Suprapubic skin (tissue), 4 donors: ENCODE results near the gene CDC27. TPM values are rescaled to one million over a fixed set of nuclear protein-coding genes. Genes with fewer than 3 reads are reported as not detected.

Experiments used
- DNase-seq, 2 donors: peaks; one replicate each; pipeline ENCODE4 v3.0.0-alpha.2; 2019; ENCODE audit warnings: low spot score in 2 of 2
- H3K27ac ChIP-seq: fragments of 200-600 bp; sonication (generic); one replicate; pipeline ENCODE4 v1.5.1; 2019
- H3K27me3 ChIP-seq: fragments of 200-600 bp; sonication (generic); one replicate; pipeline ENCODE4 v1.5.1; 2019
- H3K36me3 ChIP-seq: fragments of 200-600 bp; sonication (generic); one replicate; pipeline ENCODE4 v1.5.1; 2019
- H3K4me1 ChIP-seq: fragments of 200-600 bp; sonication (generic); one replicate; pipeline ENCODE4 v1.5.1; 2019
- H3K4me3 ChIP-seq: fragments of 200-600 bp; sonication (generic); one replicate; pipeline ENCODE4 v1.5.1; 2019; ENCODE audit warnings: mild to moderate bottlenecking
- H3K9me3 ChIP-seq: fragments of 200-600 bp; sonication (generic); one replicate; pipeline ENCODE4 v1.5.1; 2019
- EP300 ChIP-seq: sonication (generic); formaldehyde crosslinking; IDR thresholded peaks from one replicate; pipeline ENCODE4 v1.6.1; 2017; ENCODE audit warnings: antibody characterized with exemption
- POLR2A ChIP-seq, 2 donors: fragments of 450-650 bp; IDR thresholded peaks; one replicate each; pipeline ENCODE4 v1.6.1; 2017; ENCODE audit warnings: antibody characterized with exemption in 2 of 2, mild to moderate bottlenecking in 2 of 2, moderate library complexity in 2 of 2
- POLR2AphosphoS5 ChIP-seq, 3 donors: sonication (generic); formaldehyde crosslinking; IDR thresholded peaks; one replicate each; pipeline ENCODE4 v1.6.1; 2017; ENCODE audit warnings: antibody characterized with exemption in 3 of 3
- WGBS: methylation state at CpG from one replicate; pipeline ENCODE4 v1.1.5; 2018; 5-methylcytosine and 5-hydroxymethylcytosine counted together
- total RNA-seq, 4 donors: library from RNA; depleted of rRNA; stranded (reverse); fragments of >200 nt; gene quantifications; one replicate each; pipeline ENCODE4 v1.1.0, GENCODE V29; 2016
- TF ChIP-seq, protein P1 (sequence below), 2 donors: fragments of 200-600 bp in 1 of 2; fragments of 450-650 bp in 1 of 2; sonication (generic) in 1 of 2; IDR thresholded peaks; one replicate each; pipeline ENCODE4 v1.5.1; 2016 to 2019; ENCODE audit warnings: antibody characterized with exemption in 2 of 2, mild to moderate bottlenecking in 1 of 2, moderate library complexity in 1 of 2

CDC27 gene
- total RNA-seq, 4 donors from 2014 or later, result 45.1 to 66.6 (median 52.1) TPM

DNA sequence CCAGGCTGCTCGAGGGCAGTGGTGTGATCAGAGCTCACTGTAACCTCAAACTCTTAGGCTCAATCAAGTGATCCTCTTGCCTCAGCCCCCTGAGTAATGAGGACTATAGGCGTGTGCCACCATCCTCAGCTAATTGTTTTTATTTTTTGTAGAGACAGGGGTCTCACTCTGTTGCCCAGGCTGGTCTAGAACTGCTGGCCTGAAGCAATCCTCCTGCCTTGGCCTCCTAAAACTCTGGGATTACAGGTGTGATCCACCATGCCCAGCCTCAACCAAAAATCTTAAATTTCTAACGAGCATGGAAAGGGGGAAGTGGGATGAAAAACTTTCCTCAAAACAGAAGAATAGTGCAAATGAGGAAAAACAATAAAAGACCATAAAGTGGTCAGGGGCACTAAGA is 92.8 kb downstream of the CDC27 start:
- Histone ChIP-seq H3K27ac (no peak overlapping the region), H3K36me3 (no peaks in the 10 kb centered on the region), H3K27me3 (no peaks in the 10 kb centered on the region), H3K9me3 (no peaks in the 10 kb centered on the region), H3K4me1 (peaks cover 22% of the 10 kb centered on the region), H3K4me3 (no peak overlapping the region)
- no peak for DNase-seq
- TF ChIP-seq EP300 (no peak), POLR2AphosphoS5 (IDR thresholded peaks at IDR 0.05) (no peak), POLR2A (IDR thresholded peaks at IDR 0.05) (no peak)
- TF ChIP-seq, protein P1, sequence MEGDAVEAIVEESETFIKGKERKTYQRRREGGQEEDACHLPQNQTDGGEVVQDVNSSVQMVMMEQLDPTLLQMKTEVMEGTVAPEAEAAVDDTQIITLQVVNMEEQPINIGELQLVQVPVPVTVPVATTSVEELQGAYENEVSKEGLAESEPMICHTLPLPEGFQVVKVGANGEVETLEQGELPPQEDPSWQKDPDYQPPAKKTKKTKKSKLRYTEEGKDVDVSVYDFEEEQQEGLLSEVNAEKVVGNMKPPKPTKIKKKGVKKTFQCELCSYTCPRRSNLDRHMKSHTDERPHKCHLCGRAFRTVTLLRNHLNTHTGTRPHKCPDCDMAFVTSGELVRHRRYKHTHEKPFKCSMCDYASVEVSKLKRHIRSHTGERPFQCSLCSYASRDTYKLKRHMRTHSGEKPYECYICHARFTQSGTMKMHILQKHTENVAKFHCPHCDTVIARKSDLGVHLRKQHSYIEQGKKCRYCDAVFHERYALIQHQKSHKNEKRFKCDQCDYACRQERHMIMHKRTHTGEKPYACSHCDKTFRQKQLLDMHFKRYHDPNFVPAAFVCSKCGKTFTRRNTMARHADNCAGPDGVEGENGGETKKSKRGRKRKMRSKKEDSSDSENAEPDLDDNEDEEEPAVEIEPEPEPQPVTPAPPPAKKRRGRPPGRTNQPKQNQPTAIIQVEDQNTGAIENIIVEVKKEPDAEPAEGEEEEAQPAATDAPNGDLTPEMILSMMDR (IDR thresholded peaks at IDR 0.05), result no peak
- WGBS, result 88% methylated on average over 3 of the region's 3 CpGs

DNA sequence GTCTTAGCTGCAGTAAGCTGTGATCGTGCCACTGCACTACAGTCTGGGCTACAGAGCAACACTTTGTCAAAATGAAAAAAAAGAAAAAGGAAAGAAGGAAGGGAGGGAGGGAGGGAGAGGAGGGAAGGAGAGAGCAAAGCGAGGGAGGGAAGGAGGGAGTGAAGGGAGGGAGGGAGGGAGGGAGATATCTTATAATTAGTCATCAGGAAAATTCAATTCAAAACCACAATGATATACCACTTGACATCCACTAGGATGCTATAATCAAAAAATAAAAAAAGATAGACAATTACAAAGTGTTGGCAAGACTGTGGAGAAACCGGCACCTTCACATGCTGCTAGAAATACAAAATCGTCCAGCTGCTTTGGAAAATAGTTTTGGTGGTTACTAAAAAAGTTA is 93.8 kb downstream of the CDC27 start:
- Histone ChIP-seq H3K4me1 (peaks cover 22% of the 10 kb centered on the region), H3K4me3 (no peak overlapping the region), H3K36me3 (no peaks in the 10 kb centered on the region), H3K27me3 (no peaks in the 10 kb centered on the region), H3K9me3 (no peaks in the 10 kb centered on the region), H3K27ac (no peak overlapping the region)
- TF ChIP-seq POLR2AphosphoS5 (IDR thresholded peaks at IDR 0.05), result no peak
- TF ChIP-seq POLR2A (IDR thresholded peaks at IDR 0.05), result no peak
- TF ChIP-seq, protein P1 (IDR thresholded peaks at IDR 0.05), result no peak
- TF ChIP-seq EP300, result no peak
- 55% methylated on average over 4 of the region's 4 CpGs for WGBS
- DNase-seq, result no peak

DNA sequence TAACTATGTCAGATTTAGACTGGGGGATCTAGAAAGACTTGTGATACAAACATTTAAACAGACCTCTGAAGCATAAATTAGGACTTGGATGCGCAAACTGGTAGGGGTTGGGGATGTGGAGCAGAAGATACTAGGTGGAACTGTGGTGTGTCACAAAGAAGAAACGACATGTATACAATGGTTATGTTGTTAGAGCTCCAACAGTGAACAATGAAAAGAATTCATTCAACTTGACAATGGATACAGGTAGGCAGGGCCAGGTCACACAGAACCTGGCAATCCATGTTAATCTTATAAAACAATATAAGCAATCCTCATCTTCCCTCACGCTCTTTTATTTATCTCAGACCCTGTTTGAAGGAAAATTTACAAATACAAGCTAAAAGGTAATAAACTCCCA is 102.0 kb downstream of the CDC27 start:
- H3K27me3 ChIP-seq, result no peaks in the 10 kb centered on the region
- no peaks in the 10 kb centered on the region for H3K36me3 ChIP-seq
- H3K4me3 ChIP-seq, result no peak overlapping the region
- no peaks in the 10 kb centered on the region for H3K9me3 ChIP-seq
- TF ChIP-seq POLR2A (IDR thresholded peaks at IDR 0.05), result no peak
- no peak for TF ChIP-seq POLR2AphosphoS5 (IDR thresholded peaks at IDR 0.05)
- no peak for TF ChIP-seq EP300
- TF ChIP-seq, protein P1 (IDR thresholded peaks at IDR 0.05), result no peak
- no peak for DNase-seq
- H3K27ac ChIP-seq, result no peak overlapping the region
- H3K4me1 ChIP-seq, result no peaks in the 10 kb centered on the region
- 72% methylated on average over 3 of the region's 3 CpGs for WGBS

DNA sequence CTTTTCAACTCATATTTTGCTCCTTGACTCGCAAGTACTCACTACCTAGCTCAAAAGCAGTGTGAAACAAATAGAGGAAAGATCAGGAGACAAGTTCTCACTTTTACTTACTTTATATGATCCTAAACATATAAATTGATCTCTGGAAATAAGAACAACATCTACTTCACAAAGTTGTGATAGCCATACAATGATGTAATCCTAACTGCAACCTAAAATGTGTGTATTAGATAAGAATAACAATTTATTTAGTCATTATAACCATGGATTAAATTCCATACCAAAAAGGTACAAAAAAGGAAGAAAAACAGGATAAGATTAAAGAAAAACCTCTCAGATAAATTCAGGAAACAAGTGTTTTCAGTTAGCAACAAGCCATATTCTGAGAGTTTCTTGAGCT is 103.4 kb downstream of the CDC27 start:
- DNase-seq, result no peak
- WGBS, result 93% methylated on average over 1 of the region's 1 CpG
- TF ChIP-seq, protein P1 (IDR thresholded peaks at IDR 0.05), result no peak
- TF ChIP-seq EP300 (no peak), POLR2A (IDR thresholded peaks at IDR 0.05) (no peak), POLR2AphosphoS5 (IDR thresholded peaks at IDR 0.05) (no peak)

DNA sequence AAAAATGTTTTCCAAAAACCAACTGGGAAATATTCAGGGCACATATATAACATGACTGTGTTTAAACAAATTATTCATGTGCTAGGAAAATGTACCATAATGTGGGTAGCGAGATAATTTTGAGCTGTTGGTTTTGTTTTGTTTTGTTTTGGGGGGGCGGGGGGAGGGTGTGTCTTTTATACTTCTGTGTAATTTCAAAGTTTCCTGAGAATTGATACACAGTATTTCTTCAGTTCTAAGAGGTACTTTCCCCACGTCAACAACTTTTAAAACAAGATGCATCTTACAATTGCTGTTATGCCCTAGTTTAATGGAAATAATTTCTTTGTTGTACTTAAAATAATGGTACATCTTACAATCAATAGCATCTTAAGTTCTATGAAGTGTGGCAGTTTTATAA is 110.3 kb downstream of the CDC27 start:
- Histone ChIP-seq H3K27ac (no peak overlapping the region), H3K9me3 (no peaks in the 10 kb centered on the region), H3K4me3 (no peak overlapping the region), H3K36me3 (peaks cover 4% of the 10 kb centered on the region), H3K27me3 (no peaks in the 10 kb centered on the region), H3K4me1 (no peaks in the 10 kb centered on the region)
- no peak for TF ChIP-seq EP300
- WGBS, result 91% methylated on average over 3 of the region's 3 CpGs
- no peak for DNase-seq

More for the DNA sequence above, 103.4 kb downstream of the CDC27 start:
- Histone ChIP-seq H3K27ac (no peak overlapping the region), H3K4me1 (no peaks in the 10 kb centered on the region), H3K9me3 (no peaks in the 10 kb centered on the region), H3K4me3 (no peak overlapping the region), H3K27me3 (no peaks in the 10 kb centered on the region), H3K36me3 (no peaks in the 10 kb centered on the region)

DNA sequence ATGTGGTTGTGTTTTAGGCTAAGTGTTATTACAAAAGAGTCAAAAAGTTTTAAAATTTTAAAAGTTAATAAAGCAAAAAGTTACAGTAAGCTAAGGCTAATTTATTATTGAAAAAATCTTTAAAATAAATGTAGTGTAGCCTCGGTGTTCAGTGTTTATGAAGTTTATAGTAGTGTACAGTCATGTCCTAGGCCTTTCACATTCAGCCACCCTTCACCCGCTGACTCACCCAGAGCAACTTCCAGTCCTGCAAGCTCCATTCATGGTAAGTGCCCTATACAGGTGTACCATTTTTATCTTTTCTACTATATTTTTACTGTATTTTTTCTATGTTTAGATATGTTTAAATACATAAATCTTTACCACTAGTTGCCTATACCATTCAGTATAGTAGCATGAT is 111.5 kb downstream of the CDC27 start:
- no peak for DNase-seq
- 95% methylated on average over 2 of the region's 2 CpGs for WGBS
- TF ChIP-seq POLR2A (IDR thresholded peaks at IDR 0.05), result no peak
- no peak for TF ChIP-seq POLR2AphosphoS5 (IDR thresholded peaks at IDR 0.05)
- TF ChIP-seq, protein P1 (IDR thresholded peaks at IDR 0.05), result no peak
- TF ChIP-seq EP300, result no peak
- H3K4me3 ChIP-seq, result no peak overlapping the region
- H3K27me3 ChIP-seq, result no peaks in the 10 kb centered on the region
- peaks cover 4% of the 10 kb centered on the region for H3K36me3 ChIP-seq
- H3K27ac ChIP-seq, result no peak overlapping the region
- no peaks in the 10 kb centered on the region for H3K4me1 ChIP-seq
- no peaks in the 10 kb centered on the region for H3K9me3 ChIP-seq
